HEK293 (cell line): ENCODE data around the gene IFT43.

Experiments used
- CTCF ChIA-PET: fragments of 350-600 bp; formaldehyde crosslinking; extraction: SDS; loops from one replicate; lab custom pipeline; 2021; ENCODE audit warnings: antibody characterized with exemption; lab: Yijun Ruan, JAX
- POLR2A ChIA-PET: fragments of 300-600 bp; formaldehyde crosslinking; extraction: SDS; loops from one replicate; lab custom pipeline; 2020; ENCODE audit warnings: antibody characterized with exemption, inconsistent platforms; lab: Yijun Ruan, JAX
- H3K27ac ChIP-seq: fragments of 200-500 bp; sonication (Bioruptor generic); 2 replicates; pipeline ENCODE4 v1.5.1; 2014; ENCODE audit warnings: low read depth, low read length, control low read depth, inconsistent platforms; ENCODE audit errors: extremely low read depth
- H3K36me3 ChIP-seq, 2 experiments: fragments of 200-500 bp in 1 of 2; sonication (Bioruptor generic) in 1 of 2; 1 replicate in 1 of 2; 2 replicates in 1 of 2; pipeline ENCODE4 v1.5.1; 2014 to 2017; ENCODE audit warnings: inconsistent platforms in 2 of 2, low read length in 2 of 2; ENCODE audit not compliant: control insufficient read depth in 2 of 2, insufficient read depth in 1 of 2
- H3K4me1 ChIP-seq: fragments of 200-500 bp; sonication (Bioruptor generic); 2 replicates; pipeline ENCODE4 v1.5.1; 2014; ENCODE audit warnings: mild to moderate bottlenecking, low read length, inconsistent platforms; ENCODE audit not compliant: control insufficient read depth, insufficient read depth
- H3K4me3 ChIP-seq: 2 replicates; pipeline ENCODE4 v1.5.1; 2011; ENCODE audit warnings: low read depth, mild to moderate bottlenecking, control low read depth, low read length, moderate library complexity
- H3K9me3 ChIP-seq: fragments of 200-500 bp; sonication (Bioruptor generic); 2 replicates; pipeline ENCODE4 v1.5.1; 2014; ENCODE audit warnings: low read depth, low read length, inconsistent platforms; ENCODE audit not compliant: control insufficient read depth, insufficient read depth
- CTCF ChIP-seq: fragments of 450-650 bp; formaldehyde crosslinking; IDR thresholded peaks from 2 replicates; pipeline ENCODE4 v1.5.1; 2016; ENCODE audit warnings: missing biosample characterization, missing genetic modification characterization
- ELK4 ChIP-seq: IDR thresholded peaks from 2 replicates; pipeline ENCODE4 v1.6.1; 2011; ENCODE audit warnings: mild to moderate bottlenecking, low read depth, low read length, borderline replicate concordance
- FEZF1 ChIP-seq: fragments of 450-650 bp; formaldehyde crosslinking; IDR thresholded peaks from 2 replicates; pipeline ENCODE4 v1.5.1; 2016; ENCODE audit warnings: missing biosample characterization, missing genetic modification characterization
- KLF7 ChIP-seq: fragments of 450-650 bp; formaldehyde crosslinking; IDR thresholded peaks from 2 replicates; pipeline ENCODE4 v1.5.1; 2016; ENCODE audit warnings: missing biosample characterization, missing genetic modification characterization, borderline replicate concordance
- MYNN ChIP-seq: fragments of 450-650 bp; formaldehyde crosslinking; IDR thresholded peaks from 2 replicates; pipeline ENCODE4 v1.5.1; 2016; ENCODE audit warnings: missing biosample characterization, missing genetic modification characterization, borderline replicate concordance
- SP2 ChIP-seq: fragments of 450-650 bp; formaldehyde crosslinking; IDR thresholded peaks from 2 replicates; pipeline ENCODE4 v1.5.1; 2016; ENCODE audit warnings: missing biosample characterization, missing genetic modification characterization
- SP7 ChIP-seq: fragments of 450-650 bp; formaldehyde crosslinking; IDR thresholded peaks from 2 replicates; pipeline ENCODE4 v1.5.1; 2016; ENCODE audit warnings: missing biosample characterization, missing genetic modification characterization
- WT1 ChIP-seq: fragments of 450-650 bp; formaldehyde crosslinking; IDR thresholded peaks from 2 replicates; pipeline ENCODE4 v1.5.1; 2016; ENCODE audit warnings: missing biosample characterization, missing genetic modification characterization
- ZBTB48 ChIP-seq: fragments of 450-650 bp; formaldehyde crosslinking; IDR thresholded peaks from 2 replicates; pipeline ENCODE4 v1.5.1; 2016; ENCODE audit warnings: missing biosample characterization, missing genetic modification characterization
- ZFP37 ChIP-seq: fragments of 450-650 bp; formaldehyde crosslinking; IDR thresholded peaks from 2 replicates; pipeline ENCODE4 v1.5.1; 2016; ENCODE audit warnings: missing biosample characterization, missing genetic modification characterization
- ZNF132 ChIP-seq: fragments of 450-650 bp; formaldehyde crosslinking; IDR thresholded peaks from 2 replicates; pipeline ENCODE4 v1.5.1; 2017; ENCODE audit warnings: missing biosample characterization, missing genetic modification characterization, borderline replicate concordance
- ZNF133 ChIP-seq: fragments of 450-650 bp; formaldehyde crosslinking; IDR thresholded peaks from 2 replicates; pipeline ENCODE4 v1.5.1; 2016; ENCODE audit warnings: missing biosample characterization, missing genetic modification characterization
- ZNF280C ChIP-seq: fragments of 450-650 bp; formaldehyde crosslinking; IDR thresholded peaks from 2 replicates; pipeline ENCODE4 v1.5.1; 2016; ENCODE audit warnings: missing biosample characterization, missing genetic modification characterization
- ZNF280D ChIP-seq: fragments of 450-650 bp; formaldehyde crosslinking; IDR thresholded peaks from 2 replicates; pipeline ENCODE4 v1.5.1; 2016; ENCODE audit warnings: missing biosample characterization, missing genetic modification characterization
- ZNF335 ChIP-seq: fragments of 450-650 bp; formaldehyde crosslinking; conservative IDR thresholded peaks from 2 replicates; pipeline ENCODE4 v1.5.1; 2016; ENCODE audit warnings: missing biosample characterization, missing genetic modification characterization
- ZNF362 ChIP-seq: fragments of 450-650 bp; formaldehyde crosslinking; IDR thresholded peaks from 2 replicates; pipeline ENCODE4 v1.5.1; 2016; ENCODE audit warnings: missing biosample characterization, missing genetic modification characterization
- ZNF510 ChIP-seq: fragments of 450-650 bp; formaldehyde crosslinking; IDR thresholded peaks from 2 replicates; pipeline ENCODE4 v1.5.1; 2018; ENCODE audit warnings: mild to moderate bottlenecking, missing genetic modification characterization, missing biosample characterization; ENCODE audit not compliant: insufficient replicate concordance
- ZNF529 ChIP-seq: fragments of 450-650 bp; formaldehyde crosslinking; IDR thresholded peaks from 2 replicates; pipeline ENCODE4 v1.5.1; 2017; ENCODE audit warnings: missing genetic modification characterization, missing biosample characterization; ENCODE audit not compliant: insufficient replicate concordance
- ZNF530 ChIP-seq: fragments of 450-650 bp; formaldehyde crosslinking; IDR thresholded peaks from 2 replicates; pipeline ENCODE4 v1.5.1; 2016; ENCODE audit warnings: low read depth, missing biosample characterization, missing genetic modification characterization
- ZNF571 ChIP-seq: fragments of 450-650 bp; formaldehyde crosslinking; IDR thresholded peaks from 2 replicates; pipeline ENCODE4 v1.5.0; 2017; ENCODE audit warnings: missing biosample characterization, missing genetic modification characterization
- ZNF585B ChIP-seq: fragments of 450-650 bp; formaldehyde crosslinking; IDR thresholded peaks from 2 replicates; pipeline ENCODE4 v1.5.1; 2016; ENCODE audit warnings: missing biosample characterization, missing genetic modification characterization
- ZNF660 ChIP-seq: fragments of 450-650 bp; IDR thresholded peaks from 2 replicates; pipeline ENCODE4 v1.5.1; 2018; ENCODE audit warnings: missing biosample characterization, mild to moderate bottlenecking, missing genetic modification characterization
- ZNF692 ChIP-seq: fragments of 450-650 bp; formaldehyde crosslinking; IDR thresholded peaks from 2 replicates; pipeline ENCODE4 v1.5.1; 2016; ENCODE audit warnings: missing biosample characterization, missing genetic modification characterization
- ZNF785 ChIP-seq: fragments of 450-650 bp; formaldehyde crosslinking; IDR thresholded peaks from 2 replicates; pipeline ENCODE4 v1.5.1; 2016; ENCODE audit warnings: missing biosample characterization, missing genetic modification characterization

IFT43 gene

GRCh38 chr14:75968456-75968855 lies 17.1 kb upstream of the IFT43 start:
- CTCF ChIA-PET: interaction anchor here (1.1 to 2.1 kb wide), 3 partner anchors 11 to 62 kb away, joined by 4 to 13 read pairs (median 6); partner anchors contain the start of gene TGFB3
- H3K4me3 ChIP-seq: no peak overlapping the region
- TF ChIP-seq CTCF (tag by site-specific recombination): no peak
- TF ChIP-seq ZNF530 (tag by site-specific recombination): no peak
- no peak for TF ChIP-seq ZNF785 (tag by site-specific recombination)
- no peak for TF ChIP-seq SP2
- no peak for TF ChIP-seq ZNF280D (tag by site-specific recombination)
- no peak for TF ChIP-seq SP7 (tag by site-specific recombination)
- TF ChIP-seq FEZF1 (tag by site-specific recombination): no peak
- no peak for TF ChIP-seq ZNF529 (tag by site-specific recombination)
- TF ChIP-seq ZFP37 (tag by site-specific recombination): no peak
- no peak for TF ChIP-seq ZNF692 (tag by site-specific recombination)
- TF ChIP-seq ZNF660 (tag by site-specific recombination): no peak
- no peak for TF ChIP-seq ZNF510
- TF ChIP-seq WT1 (tag by site-specific recombination): no peak
- TF ChIP-seq KLF7 (tag by site-specific recombination): no peak
- TF ChIP-seq ELK4: no peak
- TF ChIP-seq ZNF362 (tag by site-specific recombination): no peak
- no peak for TF ChIP-seq ZNF585B (tag by site-specific recombination)
- no peak overlapping the region for H3K27ac ChIP-seq
- no peaks in the 10 kb centered on the region for H3K4me1 ChIP-seq
- POLR2A ChIA-PET: no interaction called here
- peaks cover 0 to 6% of the 10 kb centered on the region in 2 experiments; a peak in 2 of 3 replicates for H3K36me3 ChIP-seq
- no peaks in the 10 kb centered on the region for H3K9me3 ChIP-seq

- Histone ChIP-seq H3K9me3 (no peaks in the 10 kb centered on the region), H3K27ac (no peak overlapping the region), H3K4me3 (no peak overlapping the region), H3K4me1 (no peaks in the 10 kb centered on the region), H3K36me3 (peaks cover 0 to 6% of the 10 kb centered on the region in 2 experiments; a peak in 2 of 3 replicates)
- POLR2A ChIA-PET: no interaction called here
- CTCF ChIA-PET: interaction anchor here (1.1 to 2.1 kb wide), 3 partner anchors 10 to 63 kb away, joined by 4 to 13 read pairs (median 6); partner anchors contain the start of gene TGFB3
- TF ChIP-seq ZBTB48 (no peak), ZNF132 (no peak), MYNN (no peak), ZNF280C (tag by site-specific recombination) (no peak), ZNF571 (tag by site-specific recombination) (no peak), ZNF133 (tag by site-specific recombination) (no peak), ZNF335 (tag by site-specific recombination) (no peak)
Observed at GRCh38 chr14:75969126-75969525, 16.4 kb upstream of the IFT43 start.
